IMR-90 (cell line): ENCODE measurements around the gene PRELP. TPM values are rescaled to one million over a fixed set of nuclear protein-coding genes. Genes with fewer than 3 reads are reported as not detected.

Experiments used
- ATAC-seq: fragments of 200-7000 bp; cut with Tn5 transposase; 2 replicates; pipeline ENCODE4 v1.9.1; 2020; ENCODE audit warnings: low read depth, mild to moderate bottlenecking, moderate library complexity
- BruUV-seq: library from RNA; stranded (reverse); fragments of 400-500 nt; replicated peaks from 2 replicates; lab custom pipeline; 2021; lab: Mats Ljungman, UMichigan
- CTCF ChIA-PET: fragments of 300-600 bp; formaldehyde crosslinking; extraction: SDS; loops from one replicate; lab custom pipeline; 2021; ENCODE audit warnings: antibody characterized with exemption; lab: Yijun Ruan, JAX
- POLR2A ChIA-PET: fragments of 300-600 bp; sonication (Branson Sonifier 250); formaldehyde crosslinking; loops from one replicate; lab custom pipeline; 2022; ENCODE audit warnings: antibody characterized with exemption; ENCODE audit not compliant: unreplicated experiment; lab: Charles Lee
- DNase-seq: peaks from one replicate; pipeline ENCODE4 v3.0.0; 2013
- H2AFZ ChIP-seq: replicated peaks from 2 replicates; pipeline ENCODE3; 2013; ENCODE audit warnings: low read length, mild to moderate bottlenecking; ENCODE audit not compliant: poor library complexity
- H2AK5ac ChIP-seq: 2 replicates; pipeline ENCODE4 v1.6.1; 2013; ENCODE audit warnings: low read depth, low read length, inconsistent platforms
- H2AK9ac ChIP-seq: replicated peaks from 2 replicates; pipeline ENCODE3; 2013; ENCODE audit warnings: mild to moderate bottlenecking, low read depth, low read length, moderate library complexity; ENCODE audit not compliant: poor library complexity
- H2BK120ac ChIP-seq: 2 replicates; pipeline ENCODE4 v1.6.1; 2013; ENCODE audit warnings: low read depth, low read length, inconsistent platforms
- H2BK15ac ChIP-seq: 3 replicates; pipeline ENCODE4 v1.6.1; 2013; ENCODE audit warnings: low read depth, low read length, inconsistent platforms
- H2BK20ac ChIP-seq: 2 replicates; pipeline ENCODE4 v1.6.1; 2013; ENCODE audit warnings: low read depth, mild to moderate bottlenecking, inconsistent platforms, low read length, moderate library complexity
- H2BK5ac ChIP-seq: 2 replicates; pipeline ENCODE4 v1.6.1; 2013; ENCODE audit warnings: mild to moderate bottlenecking, low read depth, low read length, inconsistent platforms; ENCODE audit not compliant: poor library complexity, severe bottlenecking
- H3K14ac ChIP-seq: replicated peaks from 2 replicates; pipeline ENCODE4 v1.6.1; 2013; ENCODE audit warnings: low read depth, low read length, inconsistent platforms
- H3K18ac ChIP-seq: 2 replicates; pipeline ENCODE4 v1.6.1; 2013; ENCODE audit warnings: low read depth, low read length, control low read depth
- H3K23ac ChIP-seq: 2 replicates; pipeline ENCODE4 v1.6.1; 2013; ENCODE audit warnings: low read depth, low read length, inconsistent platforms
- H3K27ac ChIP-seq: 2 replicates; pipeline ENCODE4 v1.5.1; 2013; ENCODE audit warnings: mild to moderate bottlenecking, control low read depth, low read length; ENCODE audit not compliant: insufficient read depth
- H3K27me3 ChIP-seq: 2 replicates; pipeline ENCODE4 v1.6.1; 2013; ENCODE audit warnings: low read length; ENCODE audit not compliant: control insufficient read depth, insufficient read depth
- H3K36me3 ChIP-seq: 2 replicates; pipeline ENCODE4 v1.6.1; 2013; ENCODE audit warnings: low read length, mixed read lengths; ENCODE audit not compliant: control insufficient read depth, insufficient read depth
- H3K4ac ChIP-seq: 2 replicates; pipeline ENCODE4 v1.6.1; 2013; ENCODE audit warnings: low read depth, low read length, inconsistent platforms
- H3K4me1 ChIP-seq: 2 replicates; pipeline ENCODE4 v1.6.1; 2013; ENCODE audit warnings: low read length, mixed read lengths; ENCODE audit not compliant: control insufficient read depth, insufficient read depth
- H3K4me2 ChIP-seq: 2 replicates; pipeline ENCODE4 v1.6.1; 2013; ENCODE audit warnings: low read depth, mild to moderate bottlenecking, control low read depth, low read length, moderate library complexity
- H3K4me3 ChIP-seq: 2 replicates; pipeline ENCODE4 v1.5.1; 2013; ENCODE audit warnings: low read depth, mild to moderate bottlenecking, control low read depth, low read length, moderate library complexity; ENCODE audit not compliant: insufficient read depth
- H3K56ac ChIP-seq: 2 replicates; pipeline ENCODE4 v1.6.1; 2013; ENCODE audit warnings: low read length, inconsistent platforms; ENCODE audit not compliant: insufficient read depth; ENCODE audit errors: extremely low read depth
- H3K79me1 ChIP-seq, 2 experiments: 2 replicates each; pipeline ENCODE4 v1.6.1; 2013; ENCODE audit warnings: low read length in 2 of 2, inconsistent platforms in 1 of 2, low read depth in 1 of 2
- H3K9ac ChIP-seq: 2 replicates; pipeline ENCODE4 v1.6.1; 2013; ENCODE audit warnings: low read depth, low read length, control low read depth
- H3K9me1 ChIP-seq: 2 replicates; pipeline ENCODE4 v1.6.1; 2013; ENCODE audit warnings: low read length, inconsistent platforms; ENCODE audit not compliant: insufficient read depth
- H3K9me3 ChIP-seq: 2 replicates; pipeline ENCODE4 v1.6.1; 2013; ENCODE audit warnings: low read length; ENCODE audit not compliant: control insufficient read depth, insufficient read depth
- H4K20me1 ChIP-seq: 2 replicates; pipeline ENCODE4 v1.6.1; 2013; ENCODE audit warnings: low read length, inconsistent platforms; ENCODE audit not compliant: insufficient read depth
- H4K5ac ChIP-seq: 2 replicates; pipeline ENCODE4 v1.6.1; 2013; ENCODE audit warnings: mild to moderate bottlenecking, low read depth, low read length, control low read depth
- H4K8ac ChIP-seq, 2 experiments: 2 replicates each; pipeline ENCODE4 v1.6.1; 2013; ENCODE audit warnings: low read depth in 2 of 2, low read length in 2 of 2, control low read depth in 1 of 2, inconsistent platforms in 1 of 2
- H4K91ac ChIP-seq: 2 replicates; pipeline ENCODE4 v1.6.1; 2013; ENCODE audit warnings: low read depth, low read length, inconsistent platforms; ENCODE audit not compliant: insufficient read depth
- CEBPB ChIP-seq: IDR thresholded peaks from 2 replicates; pipeline ENCODE4 v1.6.1; 2012; ENCODE audit warnings: low read depth, low read length, improper control_type of control experiment
- CHD1 ChIP-seq: IDR thresholded peaks from 2 replicates; pipeline ENCODE4 v1.6.1; 2012; ENCODE audit warnings: low read depth, low read length, improper control_type of control experiment
- CTCF ChIP-seq: conservative IDR thresholded peaks from 2 replicates; pipeline ENCODE4 v1.5.1; 2012; ENCODE audit warnings: mild to moderate bottlenecking, low read depth, low read length, improper control_type of control experiment
- FOS ChIP-seq: fragments of 150-350 bp; IDR thresholded peaks from 2 replicates; pipeline ENCODE4 v1.6.1; 2016; ENCODE audit warnings: low read depth, low read length
- MAZ ChIP-seq: IDR thresholded peaks from 2 replicates; pipeline ENCODE4 v1.6.1; 2012; ENCODE audit warnings: low read depth, mild to moderate bottlenecking, low read length, improper control_type of control experiment, moderate library complexity, borderline replicate concordance
- MXI1 ChIP-seq: IDR thresholded peaks from 2 replicates; pipeline ENCODE4 v1.6.1; 2012; ENCODE audit warnings: low read depth, mild to moderate bottlenecking, low read length, moderate library complexity, borderline replicate concordance
- NFE2L2 ChIP-seq: fragments of 150-350 bp; IDR thresholded peaks from 2 replicates; pipeline ENCODE4 v1.6.1; 2016; ENCODE audit warnings: low read depth, mild to moderate bottlenecking, low read length
- RCOR1 ChIP-seq: IDR thresholded peaks from 2 replicates; pipeline ENCODE4 v1.6.1; 2012; ENCODE audit warnings: mild to moderate bottlenecking, low read length, improper control_type of control experiment; ENCODE audit not compliant: insufficient replicate concordance
- WGBS, 2 experiments: methylation state at CpG; one replicate each; pipeline versions ENCODE4 v1.1.5 to v1.1.7; 2013; ENCODE audit warnings: missing lambda C conversion rate in 2 of 2; ENCODE audit not compliant: insufficient read length in 1 of 2; ENCODE audit errors: extremely low coverage in 2 of 2; 5-methylcytosine and 5-hydroxymethylcytosine counted together
- dilution Hi-C: fragments of 300-500 bp; cut with HindIII; formaldehyde crosslinking; loops from one replicate; pipeline ENCODE4 v1.14.3; 2018; ENCODE audit warnings: low sequenced_read_pairs; ENCODE audit not compliant: unreplicated experiment
- in situ Hi-C: fragments of 300-500 bp; cut with MboI; formaldehyde crosslinking; loops from 3 replicates; pipeline ENCODE4 v1.14.3; 2019; ENCODE audit warnings: low sequenced_read_pairs, inconsistent platforms, mixed read lengths
- intact Hi-C: fragments of 100-400 bp; cut with micrococcal nuclease; formaldehyde crosslinking; loops from 2 replicates; pipeline ENCODE4 v1.10.0; 2022
- polyA plus RNA-seq, 3 experiments: library from polyadenylated mRNA; depleted of rRNA; stranded (reverse); fragments of >200 nt; gene quantifications; 2 replicates each; pipeline ENCODE4 v1.2.3, GENCODE V29; 2012; ENCODE audit warnings: low replicate concordance in 1 of 3
- total RNA-seq: library from RNA; depleted of rRNA; stranded (reverse); fragments of >200 nt; gene quantifications from 2 replicates; pipeline ENCODE4 v1.2.3, GENCODE V29; 2012

The PRELP gene
- total and polyA plus RNA-seq, 2 of the 4 experiments (the other 2 are of a cell fraction) = 0.56 TPM; not detected in 1

GRCh38 chr1:203499643-203500278, 24.2 kb downstream of the PRELP start:
- Histone ChIP-seq H3K18ac (no peak overlapping the region), H3K23ac (no peak overlapping the region), H3K4me2 (no peak overlapping the region), H2BK120ac (no peak overlapping the region), H3K4ac (no peak overlapping the region), H2BK5ac (no peak overlapping the region), H3K4me3 (no peak overlapping the region), H2BK20ac (no peak overlapping the region), H4K5ac (no peak overlapping the region), H3K14ac (no peak overlapping the region), H3K9me3 (no peaks in the 10 kb centered on the region), H4K91ac (no peak overlapping the region), H3K4me1 (peaks cover 2% of the 10 kb centered on the region), H3K9me1 (peaks cover 7% of the 10 kb centered on the region), H2AK9ac (no peak overlapping the region), H3K56ac (no peak overlapping the region), H3K79me1 (peaks cover 0 to 4% of the 10 kb centered on the region in 2 experiments; a peak in 2 of 4 replicates), H2AFZ (no peak overlapping the region), H3K36me3 (no peaks in the 10 kb centered on the region), H2BK15ac (no peak overlapping the region), H2AK5ac (no peak overlapping the region), H3K27ac (no peak overlapping the region), H3K9ac (no peak overlapping the region), H4K8ac (no peak overlapping the region), H4K20me1 (no peaks in the 10 kb centered on the region), H3K27me3 (no peaks in the 10 kb centered on the region; the same call in 1 of the 2 replicates)
- dilution Hi-C loops (no loop called here), in situ Hi-C loops (no loop called here), intact Hi-C loops (no loop called here)
- DNase-seq (no peak), ATAC-seq (no peak)
- BruUV-seq = no TSS peak
- no peak for TF ChIP-seq FOS
- no peak for TF ChIP-seq CEBPB
- TF ChIP-seq CHD1 = no peak
- no peak for TF ChIP-seq CTCF
- TF ChIP-seq NFE2L2 = no peak
- no peak for TF ChIP-seq MAZ
- TF ChIP-seq MXI1 = no peak
- TF ChIP-seq RCOR1 = no peak
- ChIA-PET CTCF (interaction anchor here (0.8 kb wide), 1 partner anchor 12 kb away, joined by 3 read pairs; no protein-coding TSS in a partner anchor), POLR2A (no interaction called here)
- 96% methylated on average over 6 of the region's 7 CpGs; no CpG with 5 or more reads in 1 of the 2 experiments for WGBS, 2 experiments
